SK-N-SH (cell line): ENCODE measurements around the gene TMCO4. TPM values are rescaled to one million over a fixed set of nuclear protein-coding genes. Genes with fewer than 3 reads are reported as not detected.

Source experiments
- CTCF ChIA-PET: fragments of 300-600, 350-600 bp; formaldehyde crosslinking; extraction: SDS; loops from one replicate; lab custom pipeline; 2021; lab: Yijun Ruan, JAX
- POLR2A ChIA-PET: fragments of 350-600 bp; sonication (Branson Sonifier 250); formaldehyde crosslinking; extraction: SDS; loops from one replicate; lab custom pipeline; 2020; ENCODE audit warnings: antibody characterized with exemption, inconsistent platforms; lab: Yijun Ruan, JAX
- DNase-seq: peaks from one replicate; pipeline ENCODE4 v3.0.0; 2012
- H2AFZ ChIP-seq: fragments of 200-600 bp; sonication (generic); 2 replicates; pipeline ENCODE4 v1.8.1; 2016; ENCODE audit warnings: antibody characterized with exemption, mild to moderate bottlenecking, low read depth
- H3F3A ChIP-seq: fragments of 200-600 bp; sonication (generic); replicated peaks from 2 replicates; pipeline ENCODE3; 2016; ENCODE audit warnings: antibody characterized with exemption, mild to moderate bottlenecking; ENCODE audit not compliant: insufficient read depth
- H3K27ac ChIP-seq, 2 experiments: fragments of 200-500 bp in 1 of 2; fragments of 200-600 bp in 1 of 2; sonication (Bioruptor generic) in 1 of 2; sonication (generic), shearing (Covaris generic) in 1 of 2; 2 replicates each; pipeline versions ENCODE4 v1.5.1 to v1.6.1; 2014 to 2016; ENCODE audit warnings: low read depth in 2 of 2, inconsistent platforms in 1 of 2, low read length in 1 of 2, mild to moderate bottlenecking in 1 of 2, mixed read lengths in 1 of 2
- H3K27me3 ChIP-seq: fragments of 200-600 bp; sonication (generic), shearing (Covaris generic); 2 replicates; pipeline ENCODE4 v1.6.1; 2016; ENCODE audit warnings: mixed run types; ENCODE audit not compliant: insufficient read depth
- H3K36me3 ChIP-seq, 2 experiments: fragments of 200-500 bp in 1 of 2; fragments of 200-600 bp in 1 of 2; sonication (Bioruptor generic) in 1 of 2; sonication (generic) in 1 of 2; replicated peaks in 1 of 2; 2 replicates each; pipeline versions ENCODE3 to v1.5.1; 2014 to 2016; ENCODE audit warnings: low read length in 1 of 2, mild to moderate bottlenecking in 1 of 2; ENCODE audit not compliant: insufficient read depth in 2 of 2, control insufficient read depth in 1 of 2
- H3K4me1 ChIP-seq, 2 experiments: fragments of 200-500 bp in 1 of 2; fragments of 200-600 bp in 1 of 2; sonication (Bioruptor generic) in 1 of 2; sonication (generic), shearing (Covaris generic) in 1 of 2; 2 replicates each; pipeline versions ENCODE4 v1.5.1 to v1.6.1; 2014 to 2016; ENCODE audit warnings: low read depth in 1 of 2, low read length in 1 of 2, mixed run types in 1 of 2; ENCODE audit not compliant: insufficient read depth in 2 of 2, control insufficient read depth in 1 of 2
- H3K4me2 ChIP-seq: fragments of 200-600 bp; sonication (generic), shearing (Covaris generic); 2 replicates; pipeline ENCODE4 v1.6.1; 2017; ENCODE audit warnings: mixed run types
- H3K4me3 ChIP-seq, 2 experiments: fragments of 200-500 bp in 1 of 2; fragments of 200-600 bp in 1 of 2; sonication (Bioruptor generic) in 1 of 2; sonication (generic), shearing (Covaris generic) in 1 of 2; 2 replicates each; pipeline versions ENCODE4 v1.5.1 to v1.8.1; 2014 to 2016; ENCODE audit warnings: low read depth in 2 of 2, inconsistent platforms in 1 of 2, low read length in 1 of 2, mild to moderate bottlenecking in 1 of 2, mixed read lengths in 1 of 2, moderate library complexity in 1 of 2
- H3K79me2 ChIP-seq: fragments of 200-600 bp; sonication (generic); 2 replicates; pipeline ENCODE4 v1.8.1; 2017; ENCODE audit warnings: mild to moderate bottlenecking; ENCODE audit not compliant: insufficient read depth
- H3K9ac ChIP-seq: fragments of 200-600 bp; sonication (generic); 2 replicates; pipeline ENCODE4 v1.6.1; 2017; ENCODE audit warnings: mixed run types
- H3K9me2 ChIP-seq: fragments of 200-600 bp; sonication (generic); 2 replicates; pipeline ENCODE4 v1.6.1; 2017; ENCODE audit warnings: mixed run types
- H3K9me3 ChIP-seq: fragments of 200-600 bp; sonication (generic); 2 replicates; pipeline ENCODE4 v1.6.1; 2017; ENCODE audit warnings: mixed run types, mild to moderate bottlenecking, moderate library complexity
- H4K20me1 ChIP-seq: fragments of 200-600 bp; sonication (generic); 2 replicates; pipeline ENCODE4 v1.6.1; 2017; ENCODE audit warnings: mild to moderate bottlenecking, mixed run types; ENCODE audit not compliant: insufficient read depth
- CHD2 ChIP-seq: fragments of 150-350 bp; IDR thresholded peaks from 2 replicates; pipeline ENCODE4 v1.6.1; 2018; ENCODE audit warnings: low read length; ENCODE audit not compliant: partially characterized antibody
- ELF1 ChIP-seq: IDR thresholded peaks from 2 replicates; pipeline ENCODE4 v1.4.0; 2012
- EP300 ChIP-seq, 2 experiments: IDR thresholded peaks; 2 replicates each; pipeline versions ENCODE4 v1.4.0 to v1.6.1; 2012; ENCODE audit warnings: borderline replicate concordance in 1 of 2, low read depth in 1 of 2, low read length in 1 of 2
- EZH2phosphoT487 ChIP-seq: fragments of 200-600 bp; sonication (generic); IDR thresholded peaks from 2 replicates; pipeline ENCODE4 v1.6.1; 2017; ENCODE audit warnings: low read depth, mixed run types, mild to moderate bottlenecking, antibody characterized with exemption, moderate library complexity, borderline replicate concordance
- FOSL2 ChIP-seq: IDR thresholded peaks from 2 replicates; pipeline ENCODE4 v1.4.0; 2012; ENCODE audit warnings: low read depth, mild to moderate bottlenecking, moderate library complexity, borderline replicate concordance
- FOXJ3 ChIP-seq: sonication (generic); formaldehyde crosslinking; IDR thresholded peaks from 2 replicates; pipeline ENCODE4 v1.5.1; 2020; ENCODE audit warnings: mild to moderate bottlenecking, missing genetic modification reagents
- GABPA ChIP-seq: IDR thresholded peaks from 2 replicates; pipeline ENCODE4 v1.4.0; 2012; ENCODE audit warnings: low read depth, mild to moderate bottlenecking
- NFIC ChIP-seq: IDR thresholded peaks from 2 replicates; pipeline ENCODE4 v1.4.0; 2012; ENCODE audit warnings: borderline replicate concordance
- NRF1 ChIP-seq: IDR thresholded peaks from 2 replicates; pipeline ENCODE4 v1.6.1; 2012; ENCODE audit warnings: low read depth, mild to moderate bottlenecking, low read length
- POLR2AphosphoS5 ChIP-seq: IDR thresholded peaks from 2 replicates; pipeline ENCODE4 v1.6.1; 2012; ENCODE audit warnings: low read depth, low read length
- RAD21 ChIP-seq: IDR thresholded peaks from 2 replicates; pipeline ENCODE4 v1.6.1; 2012; ENCODE audit warnings: mild to moderate bottlenecking, low read length
- RCOR1 ChIP-seq: fragments of 150-350 bp; IDR thresholded peaks from 2 replicates; pipeline ENCODE4 v1.6.1; 2017; ENCODE audit warnings: antibody characterized with exemption, low read length
- RFX5 ChIP-seq: IDR thresholded peaks from 2 replicates; pipeline ENCODE4 v1.6.1; 2012; ENCODE audit warnings: mild to moderate bottlenecking, improper control_type of control experiment, low read length
- RXRA ChIP-seq: IDR thresholded peaks from 2 replicates; pipeline ENCODE4 v1.4.0; 2012; ENCODE audit warnings: low read depth, mild to moderate bottlenecking, borderline replicate concordance
- TAF1 ChIP-seq: IDR thresholded peaks from 2 replicates; pipeline ENCODE4 v1.6.1; 2012; ENCODE audit warnings: low read depth, mild to moderate bottlenecking, low read length, moderate library complexity, borderline replicate concordance
- TEAD4 ChIP-seq: IDR thresholded peaks from 2 replicates; pipeline ENCODE4 v1.4.0; 2012; ENCODE audit warnings: mild to moderate bottlenecking, borderline replicate concordance; ENCODE audit not compliant: insufficient read depth
- YY1 ChIP-seq: IDR thresholded peaks from 2 replicates; pipeline ENCODE4 v1.4.0; 2012; ENCODE audit warnings: low read depth, mild to moderate bottlenecking
- WGBS: methylation state at CpG from one replicate; pipeline ENCODE4 v1.1.6; 2017; ENCODE audit warnings: low lambda C conversion rate; 5-methylcytosine and 5-hydroxymethylcytosine counted together
- polyA plus RNA-seq, 3 experiments: library from polyadenylated mRNA; depleted of rRNA; stranded (reverse); fragments of >200 nt; gene quantifications; 2 replicates each; pipeline ENCODE4 v1.2.3, GENCODE V29; 2012
- TF ChIP-seq, protein P1 (sequence below): IDR thresholded peaks from 2 replicates; pipeline ENCODE4; 2012
- TF ChIP-seq, protein P2 (sequence below): fragments of 200-600 bp; sonication (generic); IDR thresholded peaks from 2 replicates; pipeline ENCODE4 v1.6.1; 2017; ENCODE audit warnings: antibody characterized with exemption, mild to moderate bottlenecking, moderate library complexity

TMCO4 gene
- polyA plus RNA-seq, 1 of the 3 experiments (the other 2 are of a cell fraction): 4.2 TPM

DNA sequence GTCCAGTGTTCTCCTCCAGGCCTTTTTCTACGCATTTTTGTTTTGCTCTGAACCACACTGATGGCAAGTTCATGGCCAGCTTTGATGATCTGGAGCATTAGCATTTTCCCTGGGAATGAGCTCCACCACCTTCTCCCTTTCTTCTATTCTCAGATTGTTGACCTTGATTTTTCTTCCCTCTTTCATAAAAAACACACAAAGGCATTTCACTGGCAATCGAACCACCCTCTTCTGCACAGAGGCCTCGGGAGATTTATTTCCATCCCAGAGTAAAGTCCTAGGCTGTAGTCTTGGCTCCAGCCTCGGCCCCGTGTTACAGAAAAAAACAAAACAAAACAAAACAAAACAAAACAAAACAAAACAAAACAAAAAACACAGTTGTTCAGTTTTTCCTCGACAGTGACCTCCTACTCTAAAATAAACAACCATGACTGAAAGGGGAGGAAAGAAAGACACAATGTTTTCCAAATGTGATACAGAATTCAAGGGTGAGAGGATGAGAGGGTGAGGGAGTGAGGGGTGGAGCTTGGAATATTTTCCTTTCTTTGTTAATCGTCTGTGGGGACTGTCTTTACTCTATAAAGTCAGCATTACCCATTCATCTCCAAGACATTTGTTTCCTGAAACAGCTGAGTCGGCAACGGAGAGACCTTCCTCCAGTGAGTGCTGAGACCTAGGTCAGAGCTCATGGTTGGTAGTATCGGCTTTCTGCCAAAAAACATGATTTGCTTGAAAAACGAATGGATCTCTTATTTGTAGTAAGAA, 45.2 kb upstream of the TMCO4 start:
- H3K9me2 ChIP-seq: no peaks in the 10 kb centered on the region
- no peak for TF ChIP-seq RCOR1
- TF ChIP-seq, protein P1, sequence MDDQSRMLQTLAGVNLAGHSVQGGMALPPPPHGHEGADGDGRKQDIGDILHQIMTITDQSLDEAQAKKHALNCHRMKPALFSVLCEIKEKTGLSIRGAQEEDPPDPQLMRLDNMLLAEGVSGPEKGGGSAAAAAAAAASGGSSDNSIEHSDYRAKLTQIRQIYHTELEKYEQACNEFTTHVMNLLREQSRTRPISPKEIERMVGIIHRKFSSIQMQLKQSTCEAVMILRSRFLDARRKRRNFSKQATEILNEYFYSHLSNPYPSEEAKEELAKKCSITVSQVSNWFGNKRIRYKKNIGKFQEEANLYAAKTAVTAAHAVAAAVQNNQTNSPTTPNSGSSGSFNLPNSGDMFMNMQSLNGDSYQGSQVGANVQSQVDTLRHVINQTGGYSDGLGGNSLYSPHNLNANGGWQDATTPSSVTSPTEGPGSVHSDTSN: no peak
- H3K27me3 ChIP-seq: 0 out of 2 replicates have a peak, but pooled peaks cover 5% of the 10 kb centered on the region
- no peak for DNase-seq
- no peaks in the 10 kb centered on the region for H4K20me1 ChIP-seq
- no peaks in the 10 kb centered on the region for H3F3A ChIP-seq
- H2AFZ ChIP-seq: no peak overlapping the region
- H3K79me2 ChIP-seq: no peaks in the 10 kb centered on the region
- CTCF ChIA-PET: interaction anchor here (1.3 kb wide), 1 partner anchor 83 kb away, joined by 3 read pairs; no protein-coding TSS in a partner anchor
- H3K27ac ChIP-seq: no peak overlapping the region
- H3K4me3 ChIP-seq: no peak overlapping the region
- H3K9ac ChIP-seq: no peak overlapping the region
- POLR2A ChIA-PET: no interaction called here
- no peaks in the 10 kb centered on the region for H3K4me1 ChIP-seq
- 47% methylated on average over 11 of the region's 11 CpGs for WGBS
- H3K4me2 ChIP-seq: no peak overlapping the region
- no peaks in the 10 kb centered on the region for H3K36me3 ChIP-seq
- H3K9me3 ChIP-seq: no peaks in the 10 kb centered on the region

DNA sequence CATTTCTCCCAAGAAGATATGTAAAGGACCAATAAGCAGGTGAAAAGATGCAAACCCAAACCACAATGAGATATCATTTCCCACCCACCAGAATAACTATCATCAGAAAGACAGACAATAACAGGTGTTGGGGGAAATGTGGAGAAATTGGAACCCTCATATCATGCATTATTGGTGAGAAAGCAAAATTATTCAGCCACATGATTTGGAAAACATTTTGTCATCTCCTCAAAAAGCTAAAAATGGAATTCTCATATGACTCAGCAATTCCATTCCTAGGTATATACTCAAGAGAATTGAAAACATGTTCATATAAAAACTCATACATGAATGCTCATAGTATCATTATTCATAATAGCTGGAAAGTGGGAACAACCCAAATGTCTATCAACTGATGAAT, 40.5 kb upstream of the TMCO4 start:
- H3F3A ChIP-seq: no peaks in the 10 kb centered on the region
- no peak overlapping the region for H3K4me2 ChIP-seq
- 0 out of 2 replicates have a peak, but pooled peaks cover 2% of the 10 kb centered on the region for H3K27me3 ChIP-seq
- no peak for DNase-seq
- H3K36me3 ChIP-seq: no peaks in the 10 kb centered on the region
- no peaks in the 10 kb centered on the region for H3K9me2 ChIP-seq
- H3K27ac ChIP-seq: no peak overlapping the region
- ChIA-PET POLR2A (no interaction called here), CTCF (no interaction called here)
- H3K4me3 ChIP-seq: no peak overlapping the region
- H4K20me1 ChIP-seq: no peaks in the 10 kb centered on the region
- H3K79me2 ChIP-seq: no peaks in the 10 kb centered on the region
- no peaks in the 10 kb centered on the region for H3K9me3 ChIP-seq
- no peak overlapping the region for H3K9ac ChIP-seq
- TF ChIP-seq POLR2AphosphoS5 (no peak), FOXJ3 (CRISPR knock-in tag) (no peak), RAD21 (no peak), RXRA (no peak), NFIC (no peak), EP300 (IDR thresholded peaks at IDR 0.05; ENCODE audit: borderline replicate concordance in 1 of 2, low read depth in 1 of 2, low read length in 1 of 2) (no peak), FOSL2 (no peak), RCOR1 (no peak), TEAD4 (no peak), YY1 (no peak), CHD2 (no peak), RFX5 (no peak), ELF1 (no peak), TAF1 (no peak), GABPA (no peak), NRF1 (no peak), EZH2phosphoT487 (no peak)
- TF ChIP-seq, protein P1: no peak
- TF ChIP-seq, protein P2, sequence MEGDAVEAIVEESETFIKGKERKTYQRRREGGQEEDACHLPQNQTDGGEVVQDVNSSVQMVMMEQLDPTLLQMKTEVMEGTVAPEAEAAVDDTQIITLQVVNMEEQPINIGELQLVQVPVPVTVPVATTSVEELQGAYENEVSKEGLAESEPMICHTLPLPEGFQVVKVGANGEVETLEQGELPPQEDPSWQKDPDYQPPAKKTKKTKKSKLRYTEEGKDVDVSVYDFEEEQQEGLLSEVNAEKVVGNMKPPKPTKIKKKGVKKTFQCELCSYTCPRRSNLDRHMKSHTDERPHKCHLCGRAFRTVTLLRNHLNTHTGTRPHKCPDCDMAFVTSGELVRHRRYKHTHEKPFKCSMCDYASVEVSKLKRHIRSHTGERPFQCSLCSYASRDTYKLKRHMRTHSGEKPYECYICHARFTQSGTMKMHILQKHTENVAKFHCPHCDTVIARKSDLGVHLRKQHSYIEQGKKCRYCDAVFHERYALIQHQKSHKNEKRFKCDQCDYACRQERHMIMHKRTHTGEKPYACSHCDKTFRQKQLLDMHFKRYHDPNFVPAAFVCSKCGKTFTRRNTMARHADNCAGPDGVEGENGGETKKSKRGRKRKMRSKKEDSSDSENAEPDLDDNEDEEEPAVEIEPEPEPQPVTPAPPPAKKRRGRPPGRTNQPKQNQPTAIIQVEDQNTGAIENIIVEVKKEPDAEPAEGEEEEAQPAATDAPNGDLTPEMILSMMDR: no peak
- peak overlapping the region; percentile 0; the same call in 1 of the 2 replicates for H2AFZ ChIP-seq
- H3K4me1 ChIP-seq: no peaks in the 10 kb centered on the region
